Nephron (organoid): ENCODE results near the gene MCL1.
A peak's percentile ranks its signal among the peaks of the same experiment; 100 is the strongest.

Experiments used
- H3K27ac Mint-ChIP-seq, 3 experiments: 2 replicates each; pipeline ENCODE4 v1.8.0; 2020; ENCODE audit warnings: mixed read lengths in 3 of 3, mild to moderate bottlenecking in 2 of 3, moderate library complexity in 1 of 3
- H3K27me3 Mint-ChIP-seq: 2 replicates; pipeline ENCODE4 v1.8.0; 2021; ENCODE audit warnings: low read depth, mild to moderate bottlenecking, moderate library complexity, mixed read lengths
- H3K36me3 Mint-ChIP-seq: 2 replicates; pipeline ENCODE4 v1.8.0; 2020; ENCODE audit warnings: low read depth, mixed read lengths
- H3K4me1 Mint-ChIP-seq: 2 replicates; pipeline ENCODE4 v1.8.0; 2020; ENCODE audit warnings: mixed read lengths
- H3K4me3 Mint-ChIP-seq, 3 experiments: 2 replicates each; pipeline ENCODE4 v1.8.0; 2020; ENCODE audit warnings: mild to moderate bottlenecking in 3 of 3, mixed read lengths in 3 of 3, moderate library complexity in 2 of 3
- H3K9me3 Mint-ChIP-seq: 2 replicates; pipeline ENCODE4 v1.8.0; 2020; ENCODE audit warnings: mixed read lengths
- CTCF ChIP-seq, 3 experiments: fragments of 200-600 bp; sonication (generic); IDR thresholded peaks; one replicate each; pipeline ENCODE4 v1.5.0; 2021; ENCODE audit warnings: antibody characterized with exemption in 3 of 3; ENCODE audit not compliant: unreplicated experiment in 3 of 3

The MCL1 gene

GRCh38 chr1:150557813-150558212, 21.6 kb downstream of the MCL1 start:
- H3K27me3 Mint-ChIP-seq: no peaks in the 10 kb centered on the region
- H3K4me3 Mint-ChIP-seq: no peak overlapping the region
- no peaks in the 10 kb centered on the region for H3K9me3 Mint-ChIP-seq
- TF ChIP-seq CTCF (IDR thresholded peaks at IDR 0.05; ENCODE audit: unreplicated experiment in 3 of 3): no peak
- peaks cover 35% of the 10 kb centered on the region for H3K4me1 Mint-ChIP-seq
- H3K27ac Mint-ChIP-seq: peak overlapping the region in 1 of 3 experiments; percentile 16
- H3K36me3 Mint-ChIP-seq: no peaks in the 10 kb centered on the region

- Mint-ChIP-seq H3K27ac (no peak overlapping the region), H3K36me3 (no peaks in the 10 kb centered on the region), H3K4me3 (no peak overlapping the region), H3K9me3 (no peaks in the 10 kb centered on the region), H3K4me1 (peaks cover 35% of the 10 kb centered on the region), H3K27me3 (no peaks in the 10 kb centered on the region)
- TF ChIP-seq CTCF (IDR thresholded peaks at IDR 0.05; ENCODE audit: unreplicated experiment in 3 of 3): no peak
Measured at GRCh38 chr1:150557065-150557600, 22.3 kb downstream of the MCL1 start.

GRCh38 chr1:150555971-150556865, 23.2 kb downstream of the MCL1 start:
- no peaks in the 10 kb centered on the region for H3K9me3 Mint-ChIP-seq
- H3K4me3 Mint-ChIP-seq: no peak overlapping the region
- H3K36me3 Mint-ChIP-seq: no peaks in the 10 kb centered on the region
- H3K27me3 Mint-ChIP-seq: no peaks in the 10 kb centered on the region
- H3K4me1 Mint-ChIP-seq: peaks cover 30% of the 10 kb centered on the region
- no peak overlapping the region for H3K27ac Mint-ChIP-seq
- no peak for TF ChIP-seq CTCF (IDR thresholded peaks at IDR 0.05; ENCODE audit: unreplicated experiment in 3 of 3)

- TF ChIP-seq CTCF (IDR thresholded peaks at IDR 0.05; ENCODE audit: unreplicated experiment in 3 of 3): no peak
- Mint-ChIP-seq H3K4me3 (no peak overlapping the region), H3K4me1 (peaks cover 27% of the 10 kb centered on the region), H3K9me3 (no peaks in the 10 kb centered on the region), H3K27me3 (no peaks in the 10 kb centered on the region), H3K27ac (no peak overlapping the region), H3K36me3 (no peaks in the 10 kb centered on the region)
Measured at GRCh38 chr1:150555198-150555970, 24.0 kb downstream of the MCL1 start.

GRCh38 chr1:150554086-150554452, 25.3 kb downstream of the MCL1 start:
- H3K9me3 Mint-ChIP-seq: no peaks in the 10 kb centered on the region
- TF ChIP-seq CTCF (IDR thresholded peaks at IDR 0.05; ENCODE audit: unreplicated experiment in 3 of 3): no peak
- H3K27me3 Mint-ChIP-seq: no peaks in the 10 kb centered on the region
- no peak overlapping the region for H3K4me3 Mint-ChIP-seq
- H3K27ac Mint-ChIP-seq: no peak overlapping the region
- peaks cover 23% of the 10 kb centered on the region for H3K4me1 Mint-ChIP-seq
- H3K36me3 Mint-ChIP-seq: no peaks in the 10 kb centered on the region
